ENCODE measurements around the gene MRPL17. TPM values are rescaled to one million over a fixed set of nuclear protein-coding genes. Genes with fewer than 3 reads are reported as not detected.

The MRPL17 gene
- polyA plus RNA-seq, 1 donor (not counting 4 experiments of a cell fraction or from before 2014, with no cell fraction given), result 96.3 TPM

DNA sequence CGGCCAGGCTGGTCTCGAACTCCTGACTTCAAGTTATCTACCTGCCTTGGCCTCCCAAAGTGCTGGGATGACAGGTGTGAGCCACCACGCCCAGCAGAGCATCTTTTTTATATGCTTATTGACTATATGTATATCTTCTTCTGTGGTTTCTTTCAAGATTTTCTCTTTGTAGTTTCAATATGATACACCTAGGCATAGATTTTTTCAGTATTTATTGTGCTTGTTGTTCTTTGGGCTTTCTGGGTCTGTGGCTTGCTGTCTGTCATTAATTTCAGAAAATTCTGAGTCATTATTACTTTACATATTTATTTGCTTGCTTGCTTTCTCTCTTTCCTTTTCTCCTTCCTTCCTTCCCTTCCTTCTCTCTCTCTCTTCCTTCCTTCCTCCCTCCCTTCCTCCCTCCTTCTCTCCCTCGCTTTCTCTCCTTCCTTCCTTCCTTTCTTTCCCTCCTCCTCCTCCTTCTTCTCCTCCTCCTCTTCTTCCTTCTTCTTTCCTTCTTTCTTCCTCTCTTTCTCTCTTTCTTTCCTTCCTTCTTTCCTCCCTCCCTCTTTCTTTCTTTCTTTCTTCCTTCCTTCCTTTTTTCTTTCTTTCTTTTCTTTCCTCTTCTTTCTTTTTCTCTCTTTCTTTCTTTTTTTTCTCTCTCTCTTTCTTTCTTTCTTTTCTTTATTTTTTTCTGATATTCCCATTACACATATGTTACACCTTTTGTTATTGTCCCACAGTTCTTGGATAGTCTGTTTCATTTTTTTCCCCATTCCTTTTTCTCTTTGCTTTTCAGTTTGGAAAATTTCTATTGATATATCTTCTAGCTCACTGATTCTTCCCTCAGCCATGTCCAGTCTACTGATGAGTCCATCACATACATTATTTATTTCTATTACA lies 16.6 kb downstream of the MRPL17 start:
- dilution Hi-C loops (cut with MboI; ENCODE audit: extremely low pct_ligation_motif_present, low sequenced_read_pairs), result no loop called here
- Histone ChIP-seq H3K79me2 (ENCODE audit: control insufficient read depth, insufficient read depth, low read length) (no peaks in the 10 kb centered on the region), H4K20me1 (ENCODE audit: control insufficient read depth, extremely low read depth, insufficient read depth, low read length) (no peaks in the 10 kb centered on the region), H3K27me3 (ENCODE audit: control insufficient read depth, extremely low read depth, insufficient read depth, low read length) (peaks cover 2% of the 10 kb centered on the region), H3K4me1 (ENCODE audit: control insufficient read depth, extremely low read depth, insufficient read depth, low read length) (no peaks in the 10 kb centered on the region), H3K4me2 (ENCODE audit: control insufficient read depth, extremely low read depth, insufficient read depth, low read depth, low read length) (no peak overlapping the region), H3K9ac (ENCODE audit: control insufficient read depth, extremely low read depth, insufficient read depth, low read length) (no peak overlapping the region), H3K9me1 (ENCODE audit: control insufficient read depth, extremely low read depth, insufficient read depth, low read length) (no peaks in the 10 kb centered on the region), H3K36me3 (ENCODE audit: control insufficient read depth in 2 of 2, extremely low read depth in 1 of 2, insufficient read depth in 2 of 2, low read length in 2 of 2) (no peaks in the 10 kb centered on the region), H3K27ac (ENCODE audit: control insufficient read depth, insufficient read depth, low read length) (no peak overlapping the region), H2AFZ (ENCODE audit: control insufficient read depth, low read length) (no peak overlapping the region), H3K9me3 (ENCODE audit: control insufficient read depth, low read depth, low read length) (no peaks in the 10 kb centered on the region), H3K4me3 (ENCODE audit: control insufficient read depth in 2 of 3, extremely low read depth in 1 of 3, insufficient read depth in 2 of 3, low read depth in 1 of 3, low read length in 3 of 3) (no peak overlapping the region)
- no peak for TF ChIP-seq EZH2 (IDR thresholded peaks at IDR 0.05; ENCODE audit: low read length)
- TF ChIP-seq, protein P1, sequence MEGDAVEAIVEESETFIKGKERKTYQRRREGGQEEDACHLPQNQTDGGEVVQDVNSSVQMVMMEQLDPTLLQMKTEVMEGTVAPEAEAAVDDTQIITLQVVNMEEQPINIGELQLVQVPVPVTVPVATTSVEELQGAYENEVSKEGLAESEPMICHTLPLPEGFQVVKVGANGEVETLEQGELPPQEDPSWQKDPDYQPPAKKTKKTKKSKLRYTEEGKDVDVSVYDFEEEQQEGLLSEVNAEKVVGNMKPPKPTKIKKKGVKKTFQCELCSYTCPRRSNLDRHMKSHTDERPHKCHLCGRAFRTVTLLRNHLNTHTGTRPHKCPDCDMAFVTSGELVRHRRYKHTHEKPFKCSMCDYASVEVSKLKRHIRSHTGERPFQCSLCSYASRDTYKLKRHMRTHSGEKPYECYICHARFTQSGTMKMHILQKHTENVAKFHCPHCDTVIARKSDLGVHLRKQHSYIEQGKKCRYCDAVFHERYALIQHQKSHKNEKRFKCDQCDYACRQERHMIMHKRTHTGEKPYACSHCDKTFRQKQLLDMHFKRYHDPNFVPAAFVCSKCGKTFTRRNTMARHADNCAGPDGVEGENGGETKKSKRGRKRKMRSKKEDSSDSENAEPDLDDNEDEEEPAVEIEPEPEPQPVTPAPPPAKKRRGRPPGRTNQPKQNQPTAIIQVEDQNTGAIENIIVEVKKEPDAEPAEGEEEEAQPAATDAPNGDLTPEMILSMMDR (optimal IDR thresholded peaks at IDR 0.05 in 1 of 3, IDR thresholded peaks at IDR 0.05 in 1 of 3, conservative IDR thresholded peaks at IDR 0.05 in 1 of 3; ENCODE audit: extremely low read depth in 1 of 3, insufficient read depth in 2 of 3, low read length in 3 of 3), result no peak
- no peak for FAIRE-seq
- no peak for DNase-seq (ENCODE audit: low read depth, low spot score)

DNA sequence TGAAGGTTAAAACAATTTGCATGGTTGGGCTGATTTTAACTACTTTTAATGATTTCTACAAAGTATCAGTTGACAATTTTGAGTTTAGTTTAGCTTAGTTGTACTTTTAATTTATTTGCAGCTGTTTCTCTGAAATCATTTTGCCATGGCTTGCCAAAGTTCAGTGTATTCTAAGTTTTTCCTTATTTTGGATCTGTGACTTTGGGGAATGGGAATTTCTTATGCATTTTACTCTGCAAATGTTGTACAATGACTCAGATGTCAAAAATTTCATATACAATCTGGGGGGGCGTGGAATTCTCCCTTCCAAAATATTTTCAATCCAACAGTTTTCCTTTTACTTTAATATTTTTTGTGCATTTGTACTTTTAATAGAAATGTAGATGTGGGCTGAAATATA lies 18.6 kb downstream of the MRPL17 start:
- no peak for FAIRE-seq

More for the DNA sequence above, 18.6 kb downstream of the MRPL17 start:
- H3K4me3 ChIP-seq (ENCODE audit: control insufficient read depth in 2 of 3, extremely low read depth in 1 of 3, insufficient read depth in 2 of 3, low read depth in 1 of 3, low read length in 3 of 3), result no peak overlapping the region
- no peak overlapping the region for H3K4me2 ChIP-seq (ENCODE audit: control insufficient read depth, extremely low read depth, insufficient read depth, low read depth, low read length)
- H3K36me3 ChIP-seq (ENCODE audit: control insufficient read depth in 2 of 2, extremely low read depth in 1 of 2, insufficient read depth in 2 of 2, low read length in 2 of 2), result no peaks in the 10 kb centered on the region
- no peaks in the 10 kb centered on the region for H4K20me1 ChIP-seq (ENCODE audit: control insufficient read depth, extremely low read depth, insufficient read depth, low read length)
- no peaks in the 10 kb centered on the region for H3K9me3 ChIP-seq (ENCODE audit: control insufficient read depth, low read depth, low read length)
- DNase-seq (ENCODE audit: low read depth, low spot score), result no peak
- no peaks in the 10 kb centered on the region for H3K4me1 ChIP-seq (ENCODE audit: control insufficient read depth, extremely low read depth, insufficient read depth, low read length)
- no peak overlapping the region for H2AFZ ChIP-seq (ENCODE audit: control insufficient read depth, low read length)
- no peaks in the 10 kb centered on the region for H3K9me1 ChIP-seq (ENCODE audit: control insufficient read depth, extremely low read depth, insufficient read depth, low read length)
- peaks cover 2% of the 10 kb centered on the region for H3K27me3 ChIP-seq (ENCODE audit: control insufficient read depth, extremely low read depth, insufficient read depth, low read length)
- H3K79me2 ChIP-seq (ENCODE audit: control insufficient read depth, insufficient read depth, low read length), result no peaks in the 10 kb centered on the region
- no peak overlapping the region for H3K27ac ChIP-seq (ENCODE audit: control insufficient read depth, insufficient read depth, low read length)
- dilution Hi-C loops (cut with MboI; ENCODE audit: extremely low pct_ligation_motif_present, low sequenced_read_pairs), result no loop called here
- TF ChIP-seq EZH2 (IDR thresholded peaks at IDR 0.05; ENCODE audit: low read length), result no peak
- TF ChIP-seq, protein P1 (optimal IDR thresholded peaks at IDR 0.05 in 1 of 3, IDR thresholded peaks at IDR 0.05 in 1 of 3, conservative IDR thresholded peaks at IDR 0.05 in 1 of 3; ENCODE audit: extremely low read depth in 1 of 3, insufficient read depth in 2 of 3, low read length in 3 of 3), result no peak
- no peak overlapping the region for H3K9ac ChIP-seq (ENCODE audit: control insufficient read depth, extremely low read depth, insufficient read depth, low read length)

Measured in keratinocyte (primary cell).